HT-29 (cell line): Measurements from ENCODE around the gene XYLB. TPM values are rescaled to one million over a fixed set of nuclear protein-coding genes. Genes with fewer than 3 reads are reported as not detected.
"Not testable (repeated sequence)": the region's sequence is repeated elsewhere in the genome, so short reads cannot be mapped to it uniquely, and the experiment has no call there.

Experiments
- DNase-seq: peaks from one replicate; pipeline ENCODE4 v3.0.0-alpha.2; 2015; ENCODE audit warnings: low spot score
- total RNA-seq: library from RNA; depleted of rRNA; stranded (reverse); fragments of >200 nt; shearing (Covaris generic); gene quantifications from 2 replicates; pipeline ENCODE4 v1.2.3, GENCODE V29; 2014

The XYLB gene
- total RNA-seq, 1 experiment from 2014 or later, result 4.2 TPM

GRCh38 chr3:38320638-38321037 lies 25.9 kb upstream of the XYLB start:
- not testable (repeated sequence) for DNase-seq

GRCh38 chr3:38323060-38323459 lies 23.5 kb upstream of the XYLB start:
- DNase-seq, result no peak

DNA sequence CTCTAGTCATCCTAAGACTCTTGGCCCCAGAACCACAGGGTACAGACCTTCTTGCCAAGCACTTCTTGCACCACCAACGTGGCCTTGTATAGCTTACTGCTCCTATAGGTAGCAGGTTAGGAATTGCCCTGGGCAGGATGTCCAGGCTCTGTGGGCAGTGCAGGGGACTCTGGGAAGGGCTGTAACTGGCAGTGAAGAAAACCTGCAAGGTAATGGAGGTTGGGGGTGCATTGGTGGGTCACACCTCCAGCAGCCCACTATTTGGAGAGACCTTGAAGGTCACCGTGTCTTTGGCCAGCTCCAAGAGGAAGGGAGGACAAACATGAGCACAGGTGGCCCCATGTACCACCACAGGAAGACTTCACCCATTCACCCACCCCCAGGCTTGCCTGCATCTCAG lies 21.3 kb upstream of the XYLB start:
- DNase-seq, result no peak

- DNase-seq, result peak; percentile 8
Measured at GRCh38 chr3:38327335-38328009, 19.1 kb upstream of the XYLB start.

- DNase-seq, result no peak
Measured at GRCh38 chr3:38331257-38332022, 15.1 kb upstream of the XYLB start.

DNA sequence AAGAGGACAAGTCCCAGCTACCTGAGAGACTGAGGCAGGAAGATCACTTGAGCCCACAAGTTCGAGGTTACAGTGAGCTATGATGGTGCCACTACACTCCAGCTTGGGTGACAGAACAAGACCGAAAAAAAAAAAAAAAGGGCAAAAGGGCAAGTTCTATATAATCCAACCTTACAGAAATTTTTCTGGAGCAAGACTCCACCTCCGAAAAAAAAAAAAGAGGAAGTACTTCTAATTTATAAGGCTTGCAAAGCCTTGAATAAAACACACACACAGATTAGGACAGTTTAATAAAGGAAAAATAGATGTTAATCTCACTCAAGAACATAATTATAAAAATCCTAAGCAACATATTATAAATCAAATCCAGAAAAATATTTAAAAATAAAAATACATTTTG lies 14.4 kb upstream of the XYLB start:
- no peak for DNase-seq

DNA sequence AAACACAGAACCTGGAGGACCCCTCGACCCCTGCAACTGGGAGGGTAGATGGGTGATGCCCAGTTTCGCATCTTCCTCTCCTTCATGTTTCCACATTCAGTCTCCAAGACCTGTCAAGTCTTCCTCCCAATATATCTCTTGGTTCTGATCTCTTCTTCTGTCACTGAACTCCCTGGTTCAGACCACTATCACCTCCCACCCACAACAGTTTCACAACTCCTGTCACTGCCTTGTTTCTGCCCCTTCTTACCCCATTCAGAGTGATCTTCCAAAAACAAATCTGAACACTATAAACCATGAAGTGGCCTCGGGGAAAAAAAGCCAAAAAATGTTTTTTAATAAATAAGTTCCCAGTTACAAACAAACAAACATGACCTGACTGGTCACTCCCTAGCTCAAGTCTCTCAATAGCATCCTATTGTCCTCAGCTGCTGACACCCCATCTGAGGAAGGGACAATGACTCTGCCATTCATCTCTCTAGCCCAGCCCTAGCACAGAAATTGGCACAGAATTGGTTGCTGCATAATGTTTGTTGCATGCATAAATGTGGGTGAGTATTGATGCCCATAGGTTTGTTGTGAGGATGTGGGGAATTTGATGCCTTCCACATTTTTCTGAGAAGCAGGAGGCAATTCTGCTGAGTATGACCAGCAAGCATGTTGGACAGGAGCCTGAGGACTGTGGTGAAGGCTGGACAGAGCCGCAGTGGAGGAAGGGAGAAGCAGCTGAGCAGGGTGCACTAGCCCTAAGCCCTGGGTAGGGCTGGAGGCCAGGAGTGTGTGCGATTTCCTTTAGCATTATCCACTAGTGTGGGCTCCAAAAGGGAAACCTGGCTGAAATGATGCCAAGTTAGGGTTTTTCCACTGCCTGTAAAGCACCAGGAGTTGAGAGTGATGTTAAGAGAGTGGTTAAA lies 12.2 kb upstream of the XYLB start:
- no peak for DNase-seq

DNA sequence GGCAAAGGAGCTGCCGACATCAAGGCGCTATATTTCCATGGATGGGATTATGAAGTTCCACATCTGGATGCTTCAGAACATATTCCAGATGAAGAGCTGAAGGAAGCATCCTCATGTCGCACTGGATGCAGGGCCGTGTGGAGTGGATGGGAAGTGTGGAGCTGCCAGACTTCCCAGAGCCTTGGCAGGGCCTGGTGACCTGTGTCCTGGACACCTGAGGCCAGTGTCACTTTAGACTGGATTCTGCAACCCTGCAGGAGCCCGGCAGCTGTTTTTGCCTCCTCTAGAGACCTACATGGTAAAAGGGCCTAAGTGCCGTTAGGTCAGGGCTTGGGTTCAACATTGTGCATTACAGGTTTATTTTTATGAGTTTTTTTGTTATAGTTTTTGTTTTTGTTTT lies 11.3 kb upstream of the XYLB start:
- no peak for DNase-seq

DNA sequence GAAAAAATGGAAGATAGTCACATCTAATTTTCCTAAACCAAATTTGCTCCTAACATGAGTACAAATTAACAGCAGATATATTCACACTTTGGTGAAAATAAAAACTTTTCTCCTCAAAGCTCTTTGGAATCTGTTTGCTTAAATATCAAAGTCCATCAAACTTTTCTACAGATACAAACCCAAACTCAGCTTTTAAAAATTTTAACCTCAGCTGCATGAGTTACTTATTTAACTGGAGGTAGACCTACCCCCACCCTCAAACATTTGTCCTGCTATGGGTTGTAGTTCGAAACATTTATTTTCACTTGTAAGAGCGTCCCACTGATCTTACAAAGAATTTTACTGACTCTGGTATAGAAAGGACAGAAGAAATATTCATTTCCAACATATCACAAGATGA lies 8.9 kb upstream of the XYLB start:
- no peak for DNase-seq

- no peak for DNase-seq
Measured at GRCh38 chr3:38343797-38344594, 2.6 kb upstream of the XYLB start.

DNA sequence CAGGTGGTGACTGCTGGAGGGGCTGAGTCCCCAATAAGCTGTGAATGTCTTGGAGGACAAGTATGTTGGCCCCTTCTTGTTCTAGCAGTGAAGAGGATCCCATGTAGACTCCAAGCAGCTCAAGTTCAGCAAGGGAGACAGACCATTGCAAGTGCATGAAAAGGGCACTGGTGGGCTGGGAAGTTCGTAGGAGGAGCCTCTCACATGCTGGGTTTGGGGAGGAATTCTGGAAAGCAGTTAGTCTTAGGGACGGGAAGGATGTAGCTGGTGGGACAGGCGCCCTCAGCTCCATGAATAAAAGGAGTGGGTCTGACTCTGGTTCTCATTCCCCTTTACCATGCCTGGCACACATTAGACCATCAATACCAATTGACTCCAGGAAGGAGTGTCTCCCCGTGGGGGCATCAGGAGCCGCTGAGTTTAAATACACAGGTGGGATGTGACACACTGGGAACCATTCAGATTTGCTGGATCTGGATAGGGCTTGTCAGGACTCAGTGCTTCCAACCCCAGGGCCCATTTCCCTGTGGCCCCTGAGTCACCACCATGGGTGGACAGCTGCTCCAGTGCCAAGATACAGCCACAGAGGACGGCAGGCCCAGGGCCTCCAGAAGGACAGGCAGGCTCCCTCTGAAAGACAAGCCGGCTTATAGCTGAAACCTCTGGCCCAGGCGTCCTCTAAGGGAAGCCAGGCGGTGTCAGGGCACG lies 552 bp upstream of the XYLB start:
- no peak for DNase-seq

DNA sequence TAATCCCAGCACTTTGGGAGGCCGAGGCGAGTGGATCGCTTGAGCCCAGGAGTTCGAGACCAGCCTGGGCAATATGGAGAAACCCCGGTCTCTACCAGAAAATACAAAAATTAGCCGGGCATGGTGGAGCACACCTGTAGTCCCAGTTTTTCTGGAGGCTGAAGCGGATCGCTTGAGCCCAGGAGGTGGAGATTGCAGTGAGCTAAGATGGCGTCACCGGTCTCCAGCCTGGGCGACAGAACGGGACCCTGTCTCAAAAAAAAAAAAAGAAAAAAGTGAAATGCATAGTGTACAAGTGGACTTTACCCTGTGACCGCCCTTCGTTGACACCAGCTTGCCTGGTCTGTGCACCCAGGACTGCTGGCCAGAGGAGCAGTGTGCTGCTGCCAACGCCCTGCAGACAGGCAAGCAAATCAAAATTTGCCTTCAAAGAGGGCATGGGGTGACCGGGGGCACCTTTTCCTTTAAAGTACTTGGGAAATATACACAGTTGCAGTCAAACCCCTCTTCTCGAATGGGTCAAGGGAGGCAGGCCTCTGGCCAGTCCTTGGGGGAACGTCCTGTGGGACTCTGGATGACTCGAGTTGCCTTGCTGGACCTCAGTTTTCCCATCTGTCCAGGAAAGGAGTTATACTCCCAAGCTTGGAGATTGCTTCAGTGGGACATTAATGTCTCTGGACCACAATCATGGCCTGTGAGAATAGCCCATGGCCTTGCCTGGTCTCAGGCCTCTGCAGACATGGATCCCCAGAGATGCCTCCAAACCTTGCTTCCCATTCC lies 1.0 kb downstream of the XYLB start:
- DNase-seq, result no peak

DNA sequence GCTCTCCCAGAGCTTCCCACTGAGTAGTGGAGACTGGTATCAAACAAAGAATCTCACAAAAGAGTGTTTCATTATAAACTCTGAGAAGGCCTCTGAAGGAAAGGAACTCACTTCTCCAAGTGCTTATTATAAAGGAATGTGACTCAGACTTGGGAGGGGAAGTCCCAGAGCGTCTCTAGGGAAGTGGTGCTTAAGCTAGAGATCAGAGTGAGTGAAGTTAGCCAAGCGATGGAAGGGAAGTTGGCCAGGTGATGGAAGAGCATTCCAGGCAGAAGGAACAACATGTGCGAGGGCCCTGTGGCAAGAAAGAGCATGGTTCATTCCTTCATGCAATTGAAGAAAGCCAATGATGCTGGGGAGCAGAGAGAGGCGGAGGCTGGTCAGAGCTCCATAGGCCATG lies 2.3 kb downstream of the XYLB start:
- DNase-seq, result no peak

- DNase-seq, result no peak
Measured at GRCh38 chr3:38349684-38350359, 3.2 kb downstream of the XYLB start.

- no peak for DNase-seq
Measured at GRCh38 chr3:38353151-38353550, 6.6 kb downstream of the XYLB start.

- DNase-seq, result peak; percentile 35
Measured at GRCh38 chr3:38354588-38355330, 8.2 kb downstream of the XYLB start.

DNA sequence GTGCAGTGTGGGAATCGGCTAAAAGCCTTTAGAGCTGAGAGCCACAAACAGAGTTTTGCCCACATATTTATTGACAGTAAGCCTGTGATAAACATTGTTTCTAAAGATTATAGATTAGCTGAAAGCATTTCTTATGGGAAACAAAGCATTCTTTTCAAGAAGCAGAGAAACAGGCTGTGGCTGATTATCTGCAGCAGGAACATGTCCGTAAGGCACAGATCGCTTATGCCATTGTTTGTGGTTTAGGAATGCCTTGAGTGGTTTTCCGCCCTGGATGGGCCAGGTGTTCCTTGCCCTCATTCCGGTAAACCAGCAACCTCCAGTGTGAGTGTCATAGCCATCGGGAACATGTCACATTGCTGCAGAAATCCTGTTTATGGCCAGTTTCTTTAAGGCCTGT lies 12.5 kb downstream of the XYLB start:
- DNase-seq, result no peak

GRCh38 chr3:38360345-38360744 lies 13.8 kb downstream of the XYLB start:
- DNase-seq, result no peak

GRCh38 chr3:38361496-38361895 lies 14.9 kb downstream of the XYLB start:
- DNase-seq, result no peak
